Stimulated activated CD4-positive, alpha-beta T cell treated with anti-CD3 and anti-CD28 coated beads, TNF-alpha, amount 100 ng/mL, for 24 hours (primary cell): ENCODE results near the gene ALOX5.
"Not testable (repeated sequence)": the region's sequence is repeated elsewhere in the genome, so short reads cannot be mapped to it uniquely, and the experiment has no call there.

Experiments
- DNase-seq, 3 experiments: peaks; one replicate each; pipeline ENCODE4 v3.0.0-alpha.2; 2020; ENCODE audit warnings: low read depth in 3 of 3

ALOX5 gene

DNA sequence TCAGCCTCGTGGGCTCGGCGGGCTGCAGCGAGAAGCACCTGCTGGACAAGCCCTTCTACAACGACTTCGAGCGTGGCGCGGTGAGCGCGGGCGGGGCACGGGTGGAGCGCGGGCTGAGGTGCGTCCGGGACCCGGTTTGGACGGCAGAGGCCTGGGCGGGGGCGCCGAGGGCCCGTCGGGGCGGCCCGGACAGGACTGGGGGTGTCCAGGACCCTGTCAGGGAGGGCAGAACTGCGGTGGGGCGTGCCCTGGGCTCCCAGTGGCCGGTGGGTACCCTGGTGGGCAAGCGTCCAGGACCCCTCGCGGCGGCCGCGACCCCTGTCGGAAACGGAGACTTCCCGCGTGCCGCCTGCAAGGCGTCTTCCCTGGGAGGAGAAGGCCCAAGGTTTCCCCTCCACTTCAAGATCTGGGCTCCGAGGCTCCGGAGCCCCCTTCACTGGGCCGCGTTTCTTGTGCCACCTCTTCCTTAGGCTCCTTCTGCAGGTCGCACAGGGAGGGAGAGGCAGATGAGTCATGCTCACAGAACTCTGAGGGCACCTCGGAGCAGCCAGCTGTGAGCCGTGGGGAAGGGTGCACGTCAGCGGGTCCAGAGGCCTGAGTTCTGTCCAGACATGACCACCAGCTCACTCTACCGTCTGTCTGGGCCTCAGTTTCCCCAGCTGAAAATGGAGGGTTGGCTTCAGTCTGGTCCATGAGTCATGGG lies 485 bp downstream of the ALOX5 start:
- DNase-seq, result no peak

- no peak for DNase-seq
Observed at GRCh38 chr10:45375101-45375500, 1.1 kb downstream of the ALOX5 start.

DNA sequence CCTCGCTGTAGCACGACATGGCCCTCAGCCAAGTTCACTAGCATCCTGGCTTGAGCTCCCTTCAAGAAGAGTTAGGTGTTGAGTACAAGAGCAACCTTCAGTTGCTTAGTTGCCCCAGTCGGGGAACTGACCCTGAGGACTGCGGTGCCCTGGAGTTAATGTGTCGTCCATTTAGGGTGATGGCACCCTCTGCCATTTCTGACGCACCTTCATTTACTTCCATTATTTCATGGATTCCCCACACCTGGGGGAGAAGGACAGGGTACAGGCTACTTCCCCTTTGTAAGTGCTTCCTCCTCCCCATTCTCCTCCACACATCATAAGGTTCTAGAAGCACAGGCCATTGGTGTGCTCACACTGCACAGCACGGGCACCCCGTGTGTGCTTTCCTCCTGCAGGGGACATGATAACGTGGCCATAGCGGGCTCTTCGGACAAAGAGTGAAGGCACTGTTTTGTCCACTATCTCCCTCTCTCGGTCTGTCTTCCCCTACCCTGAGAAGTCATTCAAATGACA lies 1.8 kb downstream of the ALOX5 start:
- no peak for DNase-seq

GRCh38 chr10:45376371-45376801 lies 2.4 kb downstream of the ALOX5 start:
- DNase-seq, result no peak

DNA sequence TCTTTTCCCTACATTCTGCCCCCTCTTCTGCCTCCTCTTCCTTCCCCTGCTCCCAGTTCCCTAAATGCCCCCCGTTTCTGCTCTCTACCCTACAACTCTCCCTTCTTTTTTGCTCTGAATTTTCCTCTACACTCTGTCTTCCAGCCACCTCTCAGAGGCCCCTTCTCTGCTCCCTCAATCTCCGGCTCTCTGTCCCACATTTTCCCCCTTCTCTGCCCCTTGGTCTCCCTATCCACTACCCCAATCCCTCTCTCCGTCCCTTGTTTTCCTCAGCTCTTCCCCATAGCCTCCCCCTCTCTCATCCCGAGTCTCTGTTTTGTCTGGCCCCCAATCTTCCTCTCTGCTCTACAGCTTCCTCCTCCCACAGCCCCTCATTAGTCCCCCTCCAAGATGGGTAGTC lies 3.3 kb downstream of the ALOX5 start:
- DNase-seq, result no peak

- DNase-seq, result no peak
Observed at GRCh38 chr10:45377858-45378257, 3.8 kb downstream of the ALOX5 start.

- no peak for DNase-seq
Observed at GRCh38 chr10:45378914-45379726, 5.1 kb downstream of the ALOX5 start.

DNA sequence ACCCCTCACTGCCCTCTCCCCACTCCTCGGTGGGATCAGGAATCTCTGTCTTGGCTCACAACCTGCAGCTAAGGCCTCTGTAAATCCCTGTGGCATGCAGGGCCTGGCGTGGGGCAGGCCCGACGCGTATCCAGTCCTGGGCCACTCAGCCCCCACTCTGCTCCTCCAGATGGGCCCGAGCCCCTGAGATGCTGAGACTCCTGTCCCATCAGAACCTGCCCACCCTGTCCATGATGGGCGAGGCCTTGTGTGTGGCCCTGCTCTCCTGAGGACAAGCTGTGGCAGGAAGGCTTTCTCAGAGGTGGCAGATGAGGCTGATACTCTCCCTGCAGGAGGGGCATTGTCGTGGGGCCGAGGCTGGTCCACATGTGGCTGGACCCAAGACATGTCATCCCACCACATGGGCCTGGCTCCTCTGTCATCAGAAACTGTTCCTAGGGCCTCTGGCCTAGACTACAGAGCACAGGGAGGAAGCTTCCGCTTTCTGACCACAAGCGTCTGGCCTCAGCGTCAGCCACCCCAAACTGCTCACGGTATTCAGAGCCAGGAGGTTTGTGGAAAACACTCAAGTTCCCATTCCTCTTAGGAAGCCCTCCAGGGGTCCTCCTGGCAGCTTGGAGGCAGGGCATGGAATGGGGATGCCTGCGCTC lies 6.0 kb downstream of the ALOX5 start:
- DNase-seq, result no peak

DNA sequence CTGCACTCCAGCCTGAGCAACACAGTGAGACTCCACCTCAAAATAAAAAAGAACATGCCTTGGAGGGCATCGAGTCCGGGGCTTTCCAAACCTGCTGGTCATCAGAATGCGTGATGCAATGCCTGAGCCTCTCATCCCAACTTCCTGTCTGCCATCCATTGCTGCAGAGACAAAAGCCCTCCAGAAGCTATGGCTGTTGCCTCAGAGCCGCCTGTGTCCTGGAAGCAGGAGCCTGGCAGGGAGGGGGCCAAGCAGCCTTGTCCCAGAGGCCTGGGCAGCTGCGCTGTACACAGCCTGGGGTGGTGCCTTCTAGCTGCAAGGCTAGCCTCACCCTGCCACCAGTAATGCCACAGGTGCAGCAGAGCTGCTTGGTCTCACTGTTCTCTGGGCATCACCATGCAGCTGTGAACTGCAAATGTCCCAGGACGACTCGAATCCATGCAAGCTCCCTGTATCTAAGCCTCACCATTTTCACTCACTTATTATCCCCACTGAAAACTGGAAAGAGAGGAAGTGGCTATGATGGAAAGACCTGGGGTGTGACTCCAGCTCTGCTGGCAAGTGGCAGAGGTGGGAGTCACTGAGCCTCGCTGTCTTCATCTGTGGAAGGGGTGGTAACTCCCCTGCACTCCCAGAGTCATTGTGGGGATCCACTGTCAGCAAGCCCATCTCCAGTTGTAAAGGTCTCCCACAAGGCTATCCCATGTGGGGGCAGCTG lies 7.0 kb downstream of the ALOX5 start:
- DNase-seq, result no peak

- DNase-seq, result no peak
Observed at GRCh38 chr10:45382591-45382990, 8.6 kb downstream of the ALOX5 start.

- DNase-seq, result no peak
Observed at GRCh38 chr10:45383682-45384330, 9.8 kb downstream of the ALOX5 start.

DNA sequence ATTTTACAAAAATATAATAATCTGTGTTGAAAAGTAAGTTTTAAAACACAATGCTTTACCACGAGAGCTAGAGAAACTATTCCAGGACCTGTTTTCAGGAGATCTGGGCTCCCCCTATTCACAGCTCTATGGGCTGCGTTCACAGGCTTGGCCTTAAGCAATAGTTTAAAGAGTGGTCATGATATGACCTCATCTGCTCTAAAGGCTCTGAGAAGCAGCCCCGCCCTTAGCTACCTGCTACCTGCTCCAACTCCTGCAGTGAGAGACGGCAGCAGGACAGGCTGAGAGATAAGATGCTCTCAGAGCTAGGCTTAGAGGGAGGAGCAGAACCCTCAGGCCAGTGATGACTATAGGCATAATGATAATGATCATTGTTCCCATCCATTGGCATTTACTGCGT lies 12.6 kb downstream of the ALOX5 start:
- DNase-seq, result no peak

GRCh38 chr10:45387096-45387893 lies 13.3 kb downstream of the ALOX5 start:
- no peak for DNase-seq

GRCh38 chr10:45389671-45390070 lies 15.7 kb downstream of the ALOX5 start:
- not testable (repeated sequence) for DNase-seq

DNA sequence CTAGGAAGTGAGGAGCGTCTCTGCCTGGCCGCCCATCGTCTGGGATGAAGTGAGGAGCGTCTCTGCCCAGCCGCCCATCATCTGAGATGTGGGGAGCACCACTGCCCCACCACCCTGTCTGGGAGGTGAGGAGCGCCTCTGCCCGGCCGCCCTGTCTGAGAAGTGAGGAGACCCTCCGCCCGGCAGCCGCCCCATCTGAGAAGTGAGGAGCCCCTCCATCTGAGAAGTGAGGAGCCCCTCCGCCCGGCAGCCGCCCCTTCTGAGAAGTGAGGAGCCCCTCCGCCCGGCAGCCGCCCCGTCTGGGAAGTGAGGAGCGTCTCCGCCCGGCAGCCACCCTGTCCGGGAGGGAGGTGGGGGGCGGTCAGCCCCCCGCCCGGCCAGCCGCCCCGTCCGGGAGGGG lies 17.6 kb downstream of the ALOX5 start:
- not testable (repeated sequence) for DNase-seq

GRCh38 chr10:45395554-45395953 lies 21.5 kb downstream of the ALOX5 start:
- DNase-seq, result no peak

- DNase-seq, result no peak
Observed at GRCh38 chr10:45398595-45398994, 24.6 kb downstream of the ALOX5 start.

DNA sequence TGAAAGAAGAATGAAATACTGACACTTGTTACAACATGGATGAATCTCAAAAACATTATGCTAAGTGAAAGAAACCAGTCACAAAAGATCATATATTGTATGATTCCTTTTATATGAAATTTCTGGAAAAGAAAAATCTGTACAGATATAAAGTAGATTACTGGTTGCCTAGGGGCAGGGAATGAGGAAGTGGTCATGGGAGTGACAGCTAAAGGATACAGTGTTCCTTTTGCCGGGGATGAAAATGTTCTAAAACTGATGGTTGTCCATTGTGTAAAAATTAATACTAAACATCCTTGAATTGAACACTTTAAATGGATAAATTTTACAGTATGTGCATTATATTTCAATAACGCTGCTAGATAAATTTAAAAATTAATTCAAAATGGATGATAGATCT lies 25.1 kb downstream of the ALOX5 start:
- no peak for DNase-seq

GRCh38 chr10:45403151-45403550 lies 29.1 kb downstream of the ALOX5 start:
- no peak for DNase-seq

DNA sequence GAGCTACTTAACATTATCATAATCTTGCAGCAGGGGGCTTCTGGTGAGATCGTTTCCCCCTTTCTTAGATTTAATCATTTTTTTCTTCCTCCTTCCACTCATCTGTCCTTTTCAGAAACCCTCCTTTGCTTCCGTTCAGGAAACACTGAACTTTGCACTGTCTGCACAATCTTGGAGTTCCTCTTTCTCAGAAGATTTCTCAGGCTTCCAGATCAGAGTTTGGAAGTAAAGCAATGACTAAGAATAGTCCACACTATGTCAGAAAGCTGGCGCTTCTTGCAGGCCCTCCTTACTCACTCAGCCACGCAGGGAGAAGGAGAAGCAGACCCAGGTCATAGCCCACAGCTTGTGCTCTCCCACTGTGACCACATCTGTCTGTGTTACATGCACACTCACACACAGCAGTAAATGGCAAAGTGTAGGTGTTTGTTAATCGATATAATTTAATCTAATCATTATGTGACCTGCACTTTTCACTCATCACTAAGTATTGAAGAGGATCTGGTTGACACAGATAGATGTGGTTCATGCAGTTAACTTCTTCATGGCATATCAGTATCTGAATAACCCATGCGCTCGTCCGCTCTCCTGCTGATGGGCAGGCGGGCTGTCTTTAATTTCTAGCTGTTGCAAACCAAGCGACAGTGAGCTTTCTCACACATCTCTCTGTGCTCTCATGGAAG lies 30.2 kb downstream of the ALOX5 start:
- DNase-seq, result no peak
